Measurements from ENCODE around the gene TUBB2B. TPM values are rescaled to one million over a fixed set of nuclear protein-coding genes. Genes with fewer than 3 reads are reported as not detected.

TUBB2B gene
- total RNA-seq, 1 experiment from 2014 or later: 0.86 TPM

DNA sequence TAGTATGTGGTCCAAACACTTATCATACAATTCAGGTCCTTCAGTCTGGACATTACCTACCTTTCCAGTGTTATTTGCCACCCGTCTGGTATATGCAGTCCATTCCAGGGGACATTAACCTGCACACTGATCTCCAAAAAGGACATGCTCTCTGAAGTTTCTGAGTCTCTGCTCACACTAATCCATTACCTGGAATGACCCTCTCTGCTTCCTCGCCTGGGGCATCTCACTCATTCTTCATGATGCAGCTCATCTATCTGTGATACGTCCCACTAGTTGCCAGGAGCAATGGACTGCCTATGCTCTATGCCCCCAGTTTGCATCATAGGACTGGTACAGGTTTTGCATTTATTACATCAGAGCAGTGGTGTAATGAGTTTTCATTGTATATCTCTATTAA, 5.9 kb upstream of the TUBB2B start:
- DNase-seq (ENCODE audit: low read depth, low spot score) (no peak), ATAC-seq (no peak)
- no peaks in the 10 kb centered on the region for H4K20me1 ChIP-seq (ENCODE audit: insufficient read depth)
- H3K27me3 ChIP-seq (ENCODE audit: insufficient read depth, low read length): 0 out of 2 replicates have a peak, but pooled peaks cover 6% of the 10 kb centered on the region
- no peak overlapping the region for H2AFZ ChIP-seq (ENCODE audit: low read depth, low read length, poor library complexity, severe bottlenecking)
- no peaks in the 10 kb centered on the region for H3K4me1 ChIP-seq (ENCODE audit: control insufficient read depth in 1 of 2, insufficient read depth in 2 of 2, low read length in 2 of 2)
- POLR2A ChIA-PET: no interaction called here
- no TSS peak for BruUV-seq (replicated peaks)
- RAD21 ChIA-PET (ENCODE audit: low non-redundant PET in 1 of 2, low total read pairs in 2 of 2, uncharacterized antibody in 2 of 2, unreplicated experiment in 2 of 2): no interaction called here
- TF ChIP-seq ELF1 (IDR thresholded peaks at IDR 0.05; ENCODE audit: borderline replicate concordance, low read depth) (no peak), SIN3A (IDR thresholded peaks at IDR 0.05; ENCODE audit: low read depth) (no peak), YY1 (IDR thresholded peaks at IDR 0.05; ENCODE audit: extremely low read depth, insufficient replicate concordance, low read depth, low read length) (no peak), EGR1 (IDR thresholded peaks at IDR 0.05; ENCODE audit: low read depth) (no peak), FOSL1 (IDR thresholded peaks at IDR 0.05; ENCODE audit: low read depth) (no peak), RAD21 (IDR thresholded peaks at IDR 0.05; ENCODE audit: low read depth) (no peak), POLR2AphosphoS5 (IDR thresholded peaks at IDR 0.05; ENCODE audit: low read depth, low read length) (no peak), EZH2phosphoT487 (IDR thresholded peaks at IDR 0.05; ENCODE audit: borderline replicate concordance) (no peak), SRF (IDR thresholded peaks at IDR 0.05; ENCODE audit: low read depth) (no peak), JUND (IDR thresholded peaks at IDR 0.05) (no peak)
- TF ChIP-seq, protein P1, sequence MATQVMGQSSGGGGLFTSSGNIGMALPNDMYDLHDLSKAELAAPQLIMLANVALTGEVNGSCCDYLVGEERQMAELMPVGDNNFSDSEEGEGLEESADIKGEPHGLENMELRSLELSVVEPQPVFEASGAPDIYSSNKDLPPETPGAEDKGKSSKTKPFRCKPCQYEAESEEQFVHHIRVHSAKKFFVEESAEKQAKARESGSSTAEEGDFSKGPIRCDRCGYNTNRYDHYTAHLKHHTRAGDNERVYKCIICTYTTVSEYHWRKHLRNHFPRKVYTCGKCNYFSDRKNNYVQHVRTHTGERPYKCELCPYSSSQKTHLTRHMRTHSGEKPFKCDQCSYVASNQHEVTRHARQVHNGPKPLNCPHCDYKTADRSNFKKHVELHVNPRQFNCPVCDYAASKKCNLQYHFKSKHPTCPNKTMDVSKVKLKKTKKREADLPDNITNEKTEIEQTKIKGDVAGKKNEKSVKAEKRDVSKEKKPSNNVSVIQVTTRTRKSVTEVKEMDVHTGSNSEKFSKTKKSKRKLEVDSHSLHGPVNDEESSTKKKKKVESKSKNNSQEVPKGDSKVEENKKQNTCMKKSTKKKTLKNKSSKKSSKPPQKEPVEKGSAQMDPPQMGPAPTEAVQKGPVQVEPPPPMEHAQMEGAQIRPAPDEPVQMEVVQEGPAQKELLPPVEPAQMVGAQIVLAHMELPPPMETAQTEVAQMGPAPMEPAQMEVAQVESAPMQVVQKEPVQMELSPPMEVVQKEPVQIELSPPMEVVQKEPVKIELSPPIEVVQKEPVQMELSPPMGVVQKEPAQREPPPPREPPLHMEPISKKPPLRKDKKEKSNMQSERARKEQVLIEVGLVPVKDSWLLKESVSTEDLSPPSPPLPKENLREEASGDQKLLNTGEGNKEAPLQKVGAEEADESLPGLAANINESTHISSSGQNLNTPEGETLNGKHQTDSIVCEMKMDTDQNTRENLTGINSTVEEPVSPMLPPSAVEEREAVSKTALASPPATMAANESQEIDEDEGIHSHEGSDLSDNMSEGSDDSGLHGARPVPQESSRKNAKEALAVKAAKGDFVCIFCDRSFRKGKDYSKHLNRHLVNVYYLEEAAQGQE (IDR thresholded peaks at IDR 0.05; ENCODE audit: low read depth): no peak
- no peaks in the 10 kb centered on the region for H3K9me3 ChIP-seq (ENCODE audit: control insufficient read depth in 1 of 2, insufficient read depth in 1 of 2, low read depth in 1 of 2, low read length in 2 of 2)
- H3K4me2 ChIP-seq (ENCODE audit: low read length): no peak overlapping the region
- no peaks in the 10 kb centered on the region for H3K36me3 ChIP-seq (ENCODE audit: control insufficient read depth in 1 of 2, insufficient read depth in 2 of 2, low read length in 2 of 2)
- no peaks in the 10 kb centered on the region for H3K9me2 ChIP-seq (ENCODE audit: insufficient read depth)
- no peak overlapping the region for H3K9ac ChIP-seq (ENCODE audit: low read length)
- no peak overlapping the region for H3K27ac ChIP-seq (ENCODE audit: low read depth, low read length)
- intact Hi-C loops (cut with micrococcal nuclease): no loop called here
- no peak overlapping the region for H3K4me3 ChIP-seq (replicated peaks in 1 of 2; ENCODE audit: low read depth in 1 of 2, low read length in 2 of 2)
- CTCF ChIA-PET: interaction anchor here (0.8 kb wide), 1 partner anchor 18 kb away, joined by 4 read pairs; no protein-coding TSS in a partner anchor
- H3K79me2 ChIP-seq (ENCODE audit: insufficient read depth, low read length): no peaks in the 10 kb centered on the region

Measured in HCT116 (cell line).